ENCODE results near the gene MAP3K7CL.

- TF ChIP-seq, protein P1, sequence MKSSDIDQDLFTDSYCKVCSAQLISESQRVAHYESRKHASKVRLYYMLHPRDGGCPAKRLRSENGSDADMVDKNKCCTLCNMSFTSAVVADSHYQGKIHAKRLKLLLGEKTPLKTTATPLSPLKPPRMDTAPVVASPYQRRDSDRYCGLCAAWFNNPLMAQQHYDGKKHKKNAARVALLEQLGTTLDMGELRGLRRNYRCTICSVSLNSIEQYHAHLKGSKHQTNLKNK (CRISPR knock-in tag; IDR thresholded peaks at IDR 0.05), result no peak
- no peak for TF ChIP-seq CREB1 (CRISPR knock-in tag; IDR thresholded peaks at IDR 0.05)
- TF ChIP-seq, protein P2, sequence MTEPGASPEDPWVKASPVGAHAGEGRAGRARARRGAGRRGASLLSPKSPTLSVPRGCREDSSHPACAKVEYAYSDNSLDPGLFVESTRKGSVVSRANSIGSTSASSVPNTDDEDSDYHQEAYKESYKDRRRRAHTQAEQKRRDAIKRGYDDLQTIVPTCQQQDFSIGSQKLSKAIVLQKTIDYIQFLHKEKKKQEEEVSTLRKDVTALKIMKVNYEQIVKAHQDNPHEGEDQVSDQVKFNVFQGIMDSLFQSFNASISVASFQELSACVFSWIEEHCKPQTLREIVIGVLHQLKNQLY (CRISPR knock-in tag; IDR thresholded peaks at IDR 0.05), result no peak
- TF ChIP-seq, protein P3, sequence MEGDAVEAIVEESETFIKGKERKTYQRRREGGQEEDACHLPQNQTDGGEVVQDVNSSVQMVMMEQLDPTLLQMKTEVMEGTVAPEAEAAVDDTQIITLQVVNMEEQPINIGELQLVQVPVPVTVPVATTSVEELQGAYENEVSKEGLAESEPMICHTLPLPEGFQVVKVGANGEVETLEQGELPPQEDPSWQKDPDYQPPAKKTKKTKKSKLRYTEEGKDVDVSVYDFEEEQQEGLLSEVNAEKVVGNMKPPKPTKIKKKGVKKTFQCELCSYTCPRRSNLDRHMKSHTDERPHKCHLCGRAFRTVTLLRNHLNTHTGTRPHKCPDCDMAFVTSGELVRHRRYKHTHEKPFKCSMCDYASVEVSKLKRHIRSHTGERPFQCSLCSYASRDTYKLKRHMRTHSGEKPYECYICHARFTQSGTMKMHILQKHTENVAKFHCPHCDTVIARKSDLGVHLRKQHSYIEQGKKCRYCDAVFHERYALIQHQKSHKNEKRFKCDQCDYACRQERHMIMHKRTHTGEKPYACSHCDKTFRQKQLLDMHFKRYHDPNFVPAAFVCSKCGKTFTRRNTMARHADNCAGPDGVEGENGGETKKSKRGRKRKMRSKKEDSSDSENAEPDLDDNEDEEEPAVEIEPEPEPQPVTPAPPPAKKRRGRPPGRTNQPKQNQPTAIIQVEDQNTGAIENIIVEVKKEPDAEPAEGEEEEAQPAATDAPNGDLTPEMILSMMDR (IDR thresholded peaks at IDR 0.05), result no peak
Observed at GRCh38 chr21:29145354-29145782, 14.9 kb downstream of the MAP3K7CL start.

Data from WTC11 (cell line).